GM12891 (cell line): ENCODE measurements around the gene CDH4.

ENCODE experiments used
- DNase-seq: peaks from one replicate; pipeline ENCODE4 v3.0.0; 2011; ENCODE audit warnings: low spot score; ENCODE audit not compliant: insufficient read length
- FAIRE-seq: peaks from 2 replicates; lab custom pipeline; 2011; peaks lifted over from hg19 to GRCh38; lab: Jason Lieb, UNC
- PAX5 ChIP-seq: IDR thresholded peaks from 2 replicates; pipeline ENCODE4 v1.6.1; 2011; ENCODE audit warnings: low read length, moderate library complexity, mild to moderate bottlenecking; ENCODE audit not compliant: insufficient read depth, severe bottlenecking
- POLR2A ChIP-seq: IDR thresholded peaks from 2 replicates; pipeline ENCODE4 v1.6.1; 2011; ENCODE audit warnings: low read depth, low read length, control low read depth
- POLR2AphosphoS5 ChIP-seq: IDR thresholded peaks from 2 replicates; pipeline ENCODE4 v1.6.1; 2011; ENCODE audit warnings: low read depth, low read length, control low read depth
- POU2F2 ChIP-seq: IDR thresholded peaks from 2 replicates; pipeline ENCODE4 v1.6.1; 2011; ENCODE audit warnings: low read depth, mild to moderate bottlenecking, control low read depth, low read length, moderate library complexity
- SPI1 ChIP-seq: IDR thresholded peaks from 2 replicates; pipeline ENCODE4 v1.6.1; 2011; ENCODE audit warnings: low read depth, low read length, control low read depth
- TAF1 ChIP-seq: IDR thresholded peaks from 2 replicates; pipeline ENCODE4 v1.6.1; 2011; ENCODE audit warnings: low read depth, low read length, control low read depth

The CDH4 gene

GRCh38 chr20:61698598-61699494 lies 446.8 kb downstream of the CDH4 start:
- no peak for TF ChIP-seq TAF1
- FAIRE-seq = no peak
- DNase-seq = no peak

- no peak for FAIRE-seq
- no peak for DNase-seq
- no peak for TF ChIP-seq TAF1
- TF ChIP-seq SPI1 = no peak
- TF ChIP-seq POU2F2 = no peak
- no peak for TF ChIP-seq POLR2A
- TF ChIP-seq POLR2AphosphoS5 = no peak
- TF ChIP-seq PAX5 = no peak
Observed at GRCh38 chr20:61699495-61700374, 447.7 kb downstream of the CDH4 start.

- TF ChIP-seq TAF1 (no peak), PAX5 (no peak)
- DNase-seq (no peak), FAIRE-seq (no peak)
Observed at GRCh38 chr20:61700595-61701140, 448.6 kb downstream of the CDH4 start.

- DNase-seq (no peak), FAIRE-seq (no peak)
- TF ChIP-seq POLR2AphosphoS5 (no peak), POLR2A (no peak), SPI1 (no peak), POU2F2 (no peak), TAF1 (no peak), PAX5 (no peak)
Observed at GRCh38 chr20:61701401-61701800, 449.3 kb downstream of the CDH4 start.

- FAIRE-seq (no peak), DNase-seq (no peak)
- TF ChIP-seq POU2F2 = no peak
- TF ChIP-seq TAF1 = no peak
- TF ChIP-seq POLR2A = no peak
Observed at GRCh38 chr20:61701802-61702201, 449.7 kb downstream of the CDH4 start.

- TF ChIP-seq TAF1 (no peak), POU2F2 (no peak), POLR2A (no peak), POLR2AphosphoS5 (no peak), SPI1 (no peak), PAX5 (no peak)
- DNase-seq (no peak), FAIRE-seq (no peak)
Observed at GRCh38 chr20:61702246-61702645, 450.2 kb downstream of the CDH4 start.

GRCh38 chr20:61704661-61705060 lies 452.6 kb downstream of the CDH4 start:
- TF ChIP-seq SPI1 (no peak), POU2F2 (no peak), POLR2AphosphoS5 (no peak), POLR2A (no peak), TAF1 (no peak), PAX5 (no peak)
- no peak for DNase-seq
- FAIRE-seq = no peak

- TF ChIP-seq POLR2AphosphoS5 (no peak), TAF1 (no peak), POU2F2 (no peak), SPI1 (no peak), PAX5 (no peak), POLR2A (no peak)
- FAIRE-seq = no peak
- no peak for DNase-seq
Observed at GRCh38 chr20:61705386-61706258, 453.6 kb downstream of the CDH4 start.

- no peak for FAIRE-seq
- no peak for DNase-seq
- TF ChIP-seq POLR2A (no peak), TAF1 (no peak), PAX5 (no peak), SPI1 (no peak), POU2F2 (no peak), POLR2AphosphoS5 (no peak)
Observed at GRCh38 chr20:61706259-61706961, 454.3 kb downstream of the CDH4 start.
